Left renal cortex interstitium (tissue), 4 donors: Measurements from ENCODE around the gene FHL1. TPM values are rescaled to one million over a fixed set of nuclear protein-coding genes. Genes with fewer than 3 reads are reported as not detected.

ENCODE experiments used
- DNase-seq, 4 donors: peaks; one replicate each; pipeline ENCODE4 v3.0.0-alpha.2; 2013; ENCODE audit warnings: low read depth in 4 of 4, low spot score in 2 of 4, missing footprints in 1 of 4
- polyA plus RNA-seq, 4 donors: library from polyadenylated mRNA; unstranded; fragments of 120-200 nt; gene quantifications; one replicate each; pipeline ENCODE4 v1.2.1, GENCODE V29; 2013; ENCODE audit not compliant: insufficient read length in 4 of 4

FHL1 gene
- polyA plus RNA-seq, 4 donors, result 54.1 to 61.2 (median 58.5) TPM

- DNase-seq, result no peak
Measured at GRCh38 chrX:136246201-136246600, 98.9 kb downstream of the FHL1 start.

GRCh38 chrX:136250191-136251040, 103.1 kb downstream of the FHL1 start:
- peak in 1 of 4 donors; percentile 9 for DNase-seq

- DNase-seq, result peak in 1 of 4 donors; percentile 11
Measured at GRCh38 chrX:136251041-136251991, 104.0 kb downstream of the FHL1 start, which contains the start of gene MAP7D3. TSS of gene MAP7D3 (minus strand) at chrX:136251400. CDS start at chrX:136251358, 42 bp downstream.

- DNase-seq, result no peak
Measured at GRCh38 chrX:136255541-136255940, 108.2 kb downstream of the FHL1 start.

GRCh38 chrX:136256026-136256425, 108.7 kb downstream of the FHL1 start:
- DNase-seq, result no peak

GRCh38 chrX:136258951-136259350, 111.6 kb downstream of the FHL1 start:
- DNase-seq, result no peak

GRCh38 chrX:136259543-136259942, 112.2 kb downstream of the FHL1 start:
- DNase-seq, result no peak

- DNase-seq, result no peak
Measured at GRCh38 chrX:136260776-136261175, 113.4 kb downstream of the FHL1 start.

Other genes with a start within 250 kb of the FHL1 start
- 10 to 100 TPM; 23.8 to 31.0 (median 27.8) TPM for gene MMGT1, start 173.5 kb upstream of the FHL1 start, polyA plus RNA-seq
- 10 to 100 TPM; 14.9 to 17.4 (median 17.1) TPM for gene SLC9A6, start 162.1 kb upstream of the FHL1 start, polyA plus RNA-seq
- gene MAP7D3, start 103.9 kb downstream of the FHL1 start, polyA plus RNA-seq, result 10 to 100 TPM; 12.1 to 18.2 (median 16.6) TPM
- gene ADGRG4, start 153.4 kb downstream of the FHL1 start, polyA plus RNA-seq, result not detected